Kidney (tissue), 2 donors: ENCODE data around the gene NR4A1. TPM values are rescaled to one million over a fixed set of nuclear protein-coding genes. Genes with fewer than 3 reads are reported as not detected.

Experiments
- polyA plus RNA-seq: library from polyadenylated mRNA; stranded (reverse); fragments of 350-450 nt; fragmentation: Illumina TruSeq; extraction: RNeasy Lipid Tissue Mini Kit (QIAGEN cat#74804); gene quantifications from one replicate; pipeline ENCODE4 v1.2.3, GENCODE V29; 2014; ENCODE audit warnings: low read depth, low replicate concordance; ENCODE audit not compliant: insufficient read depth
- total RNA-seq: library from RNA; stranded (reverse); fragmentation: NEBNext Ultra II Directional; extraction: Animal tissue kit (Norgen Biotek cat#: 25700); gene quantifications from one replicate; pipeline ENCODE4 v1.2.1, GENCODE V29; 2021
- donor health status: DM: yes; HTN: yes; CAD: no.

NR4A1 gene
- total and polyA plus RNA-seq, 2 donors from 2014 or later, result 37.2 to 54.1 TPM

Other genes starting within 250 kb of the NR4A1 start
- 6.1 TPM for gene FIGNL2, start 202.7 kb upstream of the NR4A1 start, total RNA-seq
- 3.1 TPM for gene FIGNL2, start 202.7 kb upstream of the NR4A1 start, polyA plus RNA-seq
- gene ANKRD33, start 163.3 kb upstream of the NR4A1 start, total RNA-seq, result not detected
- gene ANKRD33, start 163.3 kb upstream of the NR4A1 start, polyA plus RNA-seq, result not detected
- 88.4 TPM for gene ACVRL1, start 143.9 kb upstream of the NR4A1 start, total RNA-seq
- gene ACVRL1, start 143.9 kb upstream of the NR4A1 start, polyA plus RNA-seq, result 29.1 TPM
- gene ACVR1B, start 99.7 kb upstream of the NR4A1 start, total RNA-seq, result 95.5 TPM
- 30.6 TPM for gene ACVR1B, start 99.7 kb upstream of the NR4A1 start, polyA plus RNA-seq
- 52.3 TPM for gene TAMALIN, start 44.5 kb upstream of the NR4A1 start, total RNA-seq
- 22.3 TPM for gene TAMALIN, start 44.5 kb upstream of the NR4A1 start, polyA plus RNA-seq
- 32.1 TPM for gene ATG101, start 18.5 kb downstream of the NR4A1 start, total RNA-seq
- 53.0 TPM for gene ATG101, start 18.5 kb downstream of the NR4A1 start, polyA plus RNA-seq
- gene SMIM41, start 28.3 kb downstream of the NR4A1 start, total RNA-seq, result 0.31 TPM
- gene SMIM41, start 28.3 kb downstream of the NR4A1 start, polyA plus RNA-seq, result not detected
- 12.3 TPM for gene KRT80, start 140.6 kb downstream of the NR4A1 start, total RNA-seq
- gene KRT80, start 140.6 kb downstream of the NR4A1 start, polyA plus RNA-seq, result 1.0 TPM
- 1,490 TPM for gene KRT7, start 181.8 kb downstream of the NR4A1 start, total RNA-seq
- gene KRT7, start 181.8 kb downstream of the NR4A1 start, polyA plus RNA-seq, result 173 TPM
- gene KRT86, start 223.2 kb downstream of the NR4A1 start, total RNA-seq, result 1.3 TPM
- gene KRT86, start 223.2 kb downstream of the NR4A1 start, polyA plus RNA-seq, result not detected
- not detected for gene KRT81, start 240.1 kb downstream of the NR4A1 start, total RNA-seq
- not detected for gene KRT81, start 240.1 kb downstream of the NR4A1 start, polyA plus RNA-seq